ENCODE results near the gene JAK1. TPM values are rescaled to one million over a fixed set of nuclear protein-coding genes. Genes with fewer than 3 reads are reported as not detected.

Gene JAK1
- total and polyA plus RNA-seq, 10 donors: 46.6 to 270 (median 205) TPM

GRCh38 chr1:64928325-64928724 is 38.0 kb downstream of the JAK1 start:
- DNase-seq: no peak
- Histone ChIP-seq H3K9me3 (peaks cover 0 to 4% (median 0%) of the 10 kb centered on the region in 8 donors), H3K4me1 (peaks cover 39 to 91% (median 73%) of the 10 kb centered on the region in 6 donors), H3K27me3 (replicated peaks in 1 of 7) (no peaks in the 10 kb centered on the region), H3K27ac (no peak overlapping the region), H3K36me3 (peaks cover 0 to 17% (median 0%) of the 10 kb centered on the region in 6 donors), H3K4me3 (no peak overlapping the region)
- TF ChIP-seq CTCF (IDR thresholded peaks at IDR 0.05 in 8 of 11, conservative IDR thresholded peaks at IDR 0.05 in 3 of 11) (no peak), POLR2A (IDR thresholded peaks at IDR 0.05) (no peak), POLR2AphosphoS5 (IDR thresholded peaks at IDR 0.05) (no peak)
- intact Hi-C loops (cut with DNase I; ENCODE audit: low total_unique reads): no loop called here
- 93 to 98% (median 96%) methylated on average over 2 of the region's 2 CpGs for WGBS, 5 donors

DNA sequence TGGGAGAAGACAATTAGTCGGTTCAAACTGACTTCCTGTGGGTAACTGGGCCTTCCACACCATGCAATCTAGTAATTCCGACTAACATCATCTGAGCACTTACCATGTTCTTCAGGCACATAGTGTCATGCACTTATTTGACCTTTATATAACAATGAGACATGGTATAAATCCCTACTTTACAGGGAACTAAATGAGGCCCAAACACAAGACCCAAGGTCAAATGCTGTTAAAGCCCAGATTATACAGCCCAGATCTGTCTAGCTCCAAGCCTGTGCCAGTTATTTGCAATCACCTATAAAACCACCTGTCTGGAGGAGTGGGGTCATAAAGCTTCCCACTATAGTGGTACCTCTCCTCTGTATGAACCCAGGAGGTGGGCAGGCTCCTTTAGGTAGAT is 40.8 kb downstream of the JAK1 start:
- Histone ChIP-seq H3K9me3 (no peaks in the 10 kb centered on the region), H3K36me3 (peaks cover 0 to 9% (median 0%) of the 10 kb centered on the region in 6 donors), H3K4me3 (no peak overlapping the region), H3K27me3 (replicated peaks in 1 of 7) (no peaks in the 10 kb centered on the region), H3K4me1 (peaks cover 45 to 97% (median 89%) of the 10 kb centered on the region in 6 donors), H3K27ac (no peak overlapping the region)
- WGBS, 5 donors: 38 to 66% (median 48%) methylated on average over 2 of the region's 2 CpGs
- TF ChIP-seq POLR2A (IDR thresholded peaks at IDR 0.05): no peak
- no peak for TF ChIP-seq POLR2AphosphoS5 (IDR thresholded peaks at IDR 0.05)
- TF ChIP-seq CTCF (IDR thresholded peaks at IDR 0.05 in 8 of 11, conservative IDR thresholded peaks at IDR 0.05 in 3 of 11): no peak
- no peak for DNase-seq
- intact Hi-C loops (cut with DNase I; ENCODE audit: low total_unique reads): no loop called here

DNA sequence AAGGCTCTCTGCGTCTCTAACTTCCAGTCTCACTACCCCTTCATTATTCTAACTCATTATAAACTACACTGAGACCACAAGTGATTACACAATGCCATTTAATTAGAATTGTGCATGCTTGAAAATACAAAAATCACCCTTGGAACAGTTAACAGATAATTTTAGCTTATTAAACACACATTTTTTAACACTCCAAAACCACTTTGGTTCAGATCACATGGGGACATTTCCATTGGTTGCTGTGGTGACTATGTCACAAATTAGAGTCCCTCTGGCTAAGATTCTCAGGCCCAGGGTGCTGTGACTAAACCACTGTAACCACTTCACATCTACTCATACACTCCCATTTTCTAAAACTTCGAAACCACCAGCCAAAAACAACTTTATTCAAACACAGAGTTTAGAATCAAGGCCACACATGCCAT is 43.0 kb downstream of the JAK1 start:
- no peak overlapping the region for H3K27ac ChIP-seq
- H3K4me3 ChIP-seq: no peak overlapping the region
- peaks cover 44 to 89% (median 81%) of the 10 kb centered on the region in 6 donors for H3K4me1 ChIP-seq
- 26 to 38% (median 28%) methylated on average over 2 of the region's 2 CpGs for WGBS, 5 donors
- intact Hi-C loops (cut with DNase I; ENCODE audit: low total_unique reads): no loop called here
- no peaks in the 10 kb centered on the region for H3K9me3 ChIP-seq
- H3K27me3 ChIP-seq (replicated peaks in 1 of 7): no peaks in the 10 kb centered on the region
- TF ChIP-seq CTCF (IDR thresholded peaks at IDR 0.05 in 8 of 11, conservative IDR thresholded peaks at IDR 0.05 in 3 of 11) (no peak), POLR2A (IDR thresholded peaks at IDR 0.05) (no peak), POLR2AphosphoS5 (IDR thresholded peaks at IDR 0.05) (no peak)
- no peak for DNase-seq
- peaks cover 0 to 9% (median 0%) of the 10 kb centered on the region in 6 donors for H3K36me3 ChIP-seq

- intact Hi-C loops (cut with DNase I; ENCODE audit: low total_unique reads): no loop called here
- TF ChIP-seq POLR2A (IDR thresholded peaks at IDR 0.05) (no peak), CTCF (IDR thresholded peaks at IDR 0.05 in 8 of 11, conservative IDR thresholded peaks at IDR 0.05 in 3 of 11) (no peak), POLR2AphosphoS5 (IDR thresholded peaks at IDR 0.05) (no peak)
- Histone ChIP-seq H3K4me3 (no peak overlapping the region), H3K36me3 (peaks cover 0 to 9% (median 0%) of the 10 kb centered on the region in 6 donors), H3K9me3 (no peaks in the 10 kb centered on the region), H3K4me1 (peaks cover 45 to 89% (median 81%) of the 10 kb centered on the region in 6 donors), H3K27me3 (replicated peaks in 1 of 7) (no peaks in the 10 kb centered on the region), H3K27ac (peak overlapping the region in 1 of 8 donors; percentile 4)
- no peak for DNase-seq
- 45 to 56% (median 51%) methylated on average over 2 of the region's 2 CpGs for WGBS, 5 donors
Observed at GRCh38 chr1:64922336-64922735, 44.0 kb downstream of the JAK1 start.

Data from spleen (tissue), 11 donors.